A549 (cell line): Measurements from ENCODE around the gene ZFC3H1.

Experiments used
- BHLHE40 ChIP-seq: IDR thresholded peaks from 2 replicates; pipeline ENCODE4 v1.6.1; 2012; ENCODE audit warnings: low read depth, low read length, inconsistent platforms
- CTCF ChIP-seq: fragments of >200 bp; sonication (Bioruptor Twin); formaldehyde crosslinking; IDR thresholded peaks from 3 replicates; pipeline ENCODE4 v1.5.1; 2016
- ESRRA ChIP-seq: fragments of 150-350 bp; IDR thresholded peaks from 2 replicates; pipeline ENCODE4 v1.6.1; 2014; ENCODE audit warnings: mild to moderate bottlenecking, low read length, borderline replicate concordance
- MAZ ChIP-seq: fragments of 150-350 bp; IDR thresholded peaks from 2 replicates; pipeline ENCODE4 v1.6.1; 2014; ENCODE audit warnings: antibody characterized with exemption, low read depth, low read length, borderline replicate concordance
- POLR2A ChIP-seq: IDR thresholded peaks from 2 replicates; pipeline ENCODE4 v1.6.1; 2012; ENCODE audit warnings: mild to moderate bottlenecking, low read length

GRCh38 chr12:71599210-71599609 is 64.4 kb downstream of the ZFC3H1 start:
- TF ChIP-seq MAZ (no peak), CTCF (no peak), POLR2A (no peak), BHLHE40 (no peak), ESRRA (no peak)
